ENCODE measurements around the gene ZNF268.
A peak's percentile ranks its signal among the peaks of the same experiment; 100 is the strongest.

Gene ZNF268

GRCh38 chr12:133181238-133181959 is at the start of gene ZNF268:
ZNF268 (plus strand) TSS chr12:133181495; CDS start chr12:133181998, 503 bp downstream.
- DNase-seq (ENCODE audit: low spot score): peak; percentile 89

DNA sequence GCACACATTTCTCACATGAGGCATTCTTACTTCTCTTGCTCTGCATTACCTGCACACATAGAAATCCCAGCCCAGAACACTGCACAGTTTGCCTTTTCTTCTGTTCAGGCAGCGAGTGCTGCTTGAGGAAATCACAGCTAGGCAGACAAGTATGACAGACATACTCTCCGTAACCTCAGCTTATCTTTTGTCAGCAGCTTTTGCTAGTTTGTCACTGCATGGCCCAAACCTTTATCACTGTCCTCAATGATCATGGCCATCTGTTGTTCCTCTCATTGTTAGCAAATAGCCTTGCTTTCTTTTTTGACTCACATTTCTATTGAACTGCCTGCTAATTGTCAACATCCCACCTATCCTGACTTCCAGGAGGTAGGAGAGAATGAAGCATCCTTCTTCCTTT is 45.5 kb upstream of the ZNF268 start:
- no peak for DNase-seq (ENCODE audit: low spot score)

DNA sequence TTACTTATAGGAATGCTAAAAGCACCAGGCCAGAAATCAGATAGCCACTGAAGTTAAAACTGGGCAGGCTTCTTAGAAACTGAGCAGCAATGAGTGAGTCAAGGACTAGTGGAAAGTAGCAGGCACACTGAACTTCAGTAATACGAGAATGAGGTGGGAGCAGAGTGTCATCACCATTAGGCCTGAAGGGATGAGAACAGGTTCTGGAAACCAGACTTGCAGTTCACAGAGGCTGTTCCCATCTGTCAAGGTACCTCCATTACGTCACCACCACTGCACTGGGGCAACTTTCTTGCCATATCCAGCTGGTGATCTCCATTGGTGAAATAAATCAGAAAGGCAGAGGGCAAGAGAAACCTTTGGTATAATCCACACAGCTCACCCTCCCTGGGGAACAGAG is 35.3 kb upstream of the ZNF268 start:
- DNase-seq (ENCODE audit: low spot score): no peak

- no peak for DNase-seq (ENCODE audit: low spot score)
Observed at GRCh38 chr12:133156125-133156690, 25.1 kb upstream of the ZNF268 start.

- no peak for DNase-seq (ENCODE audit: low spot score)
Observed at GRCh38 chr12:133165776-133166175, 15.5 kb upstream of the ZNF268 start.

- DNase-seq (ENCODE audit: low spot score): no peak
Observed at GRCh38 chr12:133172491-133172890, 8.8 kb upstream of the ZNF268 start.

- no peak for DNase-seq (ENCODE audit: low spot score)
Observed at GRCh38 chr12:133174901-133175300, 6.4 kb upstream of the ZNF268 start.

DNA sequence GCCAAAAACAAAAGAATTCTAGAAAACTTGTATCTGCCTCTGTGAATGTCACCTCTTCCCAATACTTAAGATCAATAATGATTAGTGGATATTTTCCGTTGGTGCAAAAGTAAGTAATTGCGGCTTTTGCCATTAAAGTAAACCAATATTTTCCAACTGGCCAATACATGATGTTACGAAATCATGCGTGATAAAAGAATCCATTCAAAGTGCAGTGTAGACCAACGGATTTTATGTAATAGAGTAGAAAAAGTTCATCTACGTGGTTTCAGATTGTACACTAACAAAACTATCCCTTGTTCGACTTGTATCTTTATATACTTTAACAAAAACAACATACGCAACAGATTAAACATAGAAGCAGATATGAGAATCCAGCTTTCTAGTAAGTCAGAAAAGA is 626 bp upstream of the ZNF268 start:
- no peak for DNase-seq (ENCODE audit: low spot score)

- DNase-seq (ENCODE audit: low spot score): no peak
Observed at GRCh38 chr12:133190176-133190575, 8.9 kb downstream of the ZNF268 start.

GRCh38 chr12:133192847-133193246 is 11.6 kb downstream of the ZNF268 start:
- no peak for DNase-seq (ENCODE audit: low spot score)

GRCh38 chr12:133201888-133202287 is 20.6 kb downstream of the ZNF268 start:
- DNase-seq (ENCODE audit: low spot score): no peak

DNA sequence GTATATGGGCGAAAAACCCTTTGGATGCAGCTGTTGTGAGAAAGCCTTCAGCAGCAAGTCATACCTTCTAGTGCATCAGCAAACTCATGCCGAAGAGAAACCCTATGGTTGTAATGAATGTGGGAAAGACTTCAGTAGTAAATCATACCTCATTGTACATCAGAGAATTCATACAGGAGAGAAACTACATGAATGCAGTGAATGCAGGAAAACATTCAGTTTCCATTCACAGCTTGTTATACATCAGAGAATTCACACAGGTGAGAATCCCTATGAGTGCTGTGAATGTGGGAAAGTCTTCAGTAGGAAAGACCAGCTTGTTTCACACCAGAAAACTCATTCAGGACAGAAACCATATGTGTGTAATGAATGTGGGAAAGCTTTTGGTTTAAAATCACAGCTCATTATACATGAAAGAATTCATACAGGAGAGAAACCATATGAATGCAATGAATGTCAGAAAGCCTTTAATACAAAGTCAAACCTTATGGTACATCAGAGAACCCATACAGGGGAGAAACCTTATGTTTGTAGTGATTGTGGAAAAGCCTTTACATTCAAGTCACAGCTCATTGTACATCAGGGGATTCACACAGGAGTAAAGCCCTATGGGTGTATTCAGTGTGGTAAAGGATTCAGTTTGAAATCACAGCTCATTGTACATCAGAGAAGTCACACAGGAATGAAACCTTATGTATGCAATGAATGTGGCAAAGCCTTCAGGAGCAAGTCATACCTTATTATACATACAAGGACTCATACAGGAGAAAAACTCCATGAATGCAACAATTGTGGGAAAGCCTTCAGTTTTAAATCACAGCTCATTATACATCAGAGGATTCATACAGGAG is 21.4 kb downstream of the ZNF268 start:
- no peak for DNase-seq (ENCODE audit: low spot score)

DNA sequence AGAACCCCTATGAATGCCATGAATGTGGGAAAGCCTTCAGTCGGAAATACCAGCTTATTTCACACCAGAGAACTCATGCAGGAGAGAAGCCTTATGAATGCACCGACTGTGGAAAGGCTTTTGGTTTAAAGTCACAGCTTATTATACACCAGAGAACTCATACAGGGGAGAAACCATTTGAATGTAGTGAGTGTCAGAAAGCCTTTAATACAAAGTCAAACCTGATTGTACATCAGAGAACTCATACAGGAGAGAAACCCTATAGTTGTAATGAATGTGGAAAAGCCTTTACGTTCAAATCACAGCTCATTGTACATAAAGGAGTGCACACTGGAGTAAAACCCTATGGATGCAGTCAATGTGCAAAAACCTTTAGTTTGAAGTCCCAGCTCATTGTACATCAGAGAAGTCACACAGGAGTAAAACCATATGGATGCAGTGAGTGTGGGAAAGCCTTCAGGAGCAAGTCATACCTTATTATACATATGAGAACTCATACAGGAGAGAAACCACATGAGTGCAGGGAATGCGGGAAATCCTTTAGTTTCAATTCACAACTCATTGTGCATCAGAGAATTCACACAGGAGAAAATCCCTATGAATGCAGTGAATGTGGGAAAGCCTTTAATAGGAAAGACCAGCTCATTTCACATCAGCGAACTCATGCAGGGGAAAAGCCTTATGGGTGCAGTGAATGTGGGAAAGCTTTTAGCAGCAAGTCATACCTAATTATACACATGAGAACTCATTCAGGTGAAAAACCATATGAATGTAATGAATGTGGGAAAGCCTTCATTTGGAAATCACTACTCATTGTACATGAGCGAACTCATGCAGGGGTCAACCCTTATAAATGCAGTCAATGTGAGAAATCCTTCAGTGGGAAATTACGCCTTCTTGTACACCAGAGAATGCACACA is 22.3 kb downstream of the ZNF268 start:
- DNase-seq (ENCODE audit: low spot score): no peak

- no peak for DNase-seq (ENCODE audit: low spot score)
Observed at GRCh38 chr12:133204264-133204603, 22.9 kb downstream of the ZNF268 start.

DNA sequence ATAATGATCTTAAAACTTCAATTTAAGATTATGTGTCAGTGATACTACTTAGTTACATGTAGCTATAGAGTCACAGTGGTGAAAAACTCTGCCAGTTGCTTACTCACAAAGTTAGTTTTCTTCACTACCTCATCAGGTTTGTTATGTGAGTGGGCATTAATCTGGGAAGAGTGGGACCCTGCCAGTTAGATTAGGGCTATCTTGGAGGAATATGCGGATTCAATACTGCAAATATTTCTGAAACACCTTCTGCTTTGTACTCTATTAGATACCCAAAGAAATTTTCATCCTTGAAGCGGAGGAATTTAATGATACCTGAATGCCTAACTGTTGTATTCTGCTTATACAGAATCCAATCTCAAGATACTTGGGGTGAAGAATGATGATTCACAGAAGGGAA is 25.1 kb downstream of the ZNF268 start:
- no peak for DNase-seq (ENCODE audit: low spot score)

- no peak for DNase-seq (ENCODE audit: low spot score)
Observed at GRCh38 chr12:133215724-133216123, 34.4 kb downstream of the ZNF268 start.

DNA sequence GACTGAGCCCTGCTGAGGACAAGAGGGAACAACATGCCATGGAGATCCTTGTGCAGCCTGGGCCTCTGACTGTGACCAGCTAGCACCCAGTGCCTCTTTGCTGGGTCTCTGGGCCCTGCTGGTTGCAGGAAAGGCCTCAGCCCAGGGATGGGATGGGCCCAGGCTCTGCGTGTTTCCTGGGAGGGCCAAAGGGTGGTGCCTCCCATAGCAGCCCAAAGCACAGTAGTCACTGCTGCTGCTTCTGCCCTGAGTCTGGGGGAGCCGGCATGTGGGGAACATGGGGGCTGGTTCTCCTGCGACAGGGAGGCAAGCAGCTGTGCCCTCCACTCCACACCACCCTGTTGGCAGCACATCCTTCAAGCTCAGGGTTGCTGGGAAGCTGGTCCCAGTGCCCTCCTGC is 35.9 kb downstream of the ZNF268 start:
- DNase-seq (ENCODE audit: low spot score): no peak

- no peak for DNase-seq (ENCODE audit: low spot score)
Observed at GRCh38 chr12:133220521-133220920, 39.2 kb downstream of the ZNF268 start.

DNA sequence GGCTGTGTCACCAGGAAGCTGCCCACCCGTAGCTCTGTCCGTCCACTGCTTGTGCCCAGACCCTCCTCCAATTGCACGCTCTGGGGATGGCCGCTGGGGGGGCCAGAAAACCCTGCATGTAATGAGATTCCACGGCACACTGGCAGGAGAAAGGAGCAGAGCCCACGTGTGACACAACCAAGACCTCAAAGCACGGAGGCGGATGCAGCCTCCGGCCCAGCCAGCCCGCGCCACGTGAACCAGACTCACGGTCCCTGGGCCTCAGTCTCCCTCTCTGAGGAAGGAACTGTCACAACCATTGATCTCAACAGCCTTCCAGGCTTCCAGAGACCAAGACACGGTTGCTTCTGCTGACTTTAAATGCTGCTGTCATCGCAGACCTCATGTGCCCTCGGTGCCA is 39.9 kb downstream of the ZNF268 start:
- no peak for DNase-seq (ENCODE audit: low spot score)

GRCh38 chr12:133222211-133222610 is 40.9 kb downstream of the ZNF268 start:
- no peak for DNase-seq (ENCODE audit: low spot score)

GRCh38 chr12:133225527-133225926 is 44.2 kb downstream of the ZNF268 start:
- DNase-seq (ENCODE audit: low spot score): no peak

- no peak for DNase-seq (ENCODE audit: low spot score)
Observed at GRCh38 chr12:133226690-133227089, 45.4 kb downstream of the ZNF268 start.
